Measurements from ENCODE around the gene RHOBTB1.

Gene RHOBTB1

GRCh38 chr10:60903096-60903495, 40.9 kb downstream of the RHOBTB1 start:
- no peaks in the 10 kb centered on the region for H3K79me2 ChIP-seq (ENCODE audit: insufficient read depth, low read length)
- no peak overlapping the region for H2AFZ ChIP-seq (ENCODE audit: low read depth, low read length)
- H3K27ac ChIP-seq (ENCODE audit: low read length) = no peak overlapping the region
- H3K9me3 ChIP-seq (ENCODE audit: insufficient read depth, low read length, severe bottlenecking) = peaks cover 2% of the 10 kb centered on the region
- H3K4me3 ChIP-seq (ENCODE audit: low read depth in 1 of 2, low read length in 2 of 2) = no peak overlapping the region
- peaks cover 8% of the 10 kb centered on the region; the same call in 1 of the 2 replicates for H3K36me3 ChIP-seq (ENCODE audit: insufficient read depth, low read length)
- no peak for ATAC-seq (ENCODE audit: insufficient read depth, low read depth)
- no peaks in the 10 kb centered on the region for H3K4me1 ChIP-seq (ENCODE audit: insufficient read depth, low read length)
- no peaks in the 10 kb centered on the region for H4K20me1 ChIP-seq (ENCODE audit: insufficient read depth, low read length)
- no peak overlapping the region for H3K9ac ChIP-seq (ENCODE audit: low read depth, low read length)
- TF ChIP-seq CTCF (IDR thresholded peaks at IDR 0.05; ENCODE audit: borderline replicate concordance, extremely low read depth, low read length, poor library complexity, severe bottlenecking) = no peak
- no peak for TF ChIP-seq EZH2 (IDR thresholded peaks at IDR 0.05; ENCODE audit: borderline replicate concordance, low read depth, low read length, severe bottlenecking)
- no peak overlapping the region for H3K4me2 ChIP-seq (ENCODE audit: insufficient read depth, low read length)
- no peaks in the 10 kb centered on the region for H3K27me3 ChIP-seq (ENCODE audit: insufficient read depth, low read length, poor library complexity)
- no peak for DNase-seq

DNA sequence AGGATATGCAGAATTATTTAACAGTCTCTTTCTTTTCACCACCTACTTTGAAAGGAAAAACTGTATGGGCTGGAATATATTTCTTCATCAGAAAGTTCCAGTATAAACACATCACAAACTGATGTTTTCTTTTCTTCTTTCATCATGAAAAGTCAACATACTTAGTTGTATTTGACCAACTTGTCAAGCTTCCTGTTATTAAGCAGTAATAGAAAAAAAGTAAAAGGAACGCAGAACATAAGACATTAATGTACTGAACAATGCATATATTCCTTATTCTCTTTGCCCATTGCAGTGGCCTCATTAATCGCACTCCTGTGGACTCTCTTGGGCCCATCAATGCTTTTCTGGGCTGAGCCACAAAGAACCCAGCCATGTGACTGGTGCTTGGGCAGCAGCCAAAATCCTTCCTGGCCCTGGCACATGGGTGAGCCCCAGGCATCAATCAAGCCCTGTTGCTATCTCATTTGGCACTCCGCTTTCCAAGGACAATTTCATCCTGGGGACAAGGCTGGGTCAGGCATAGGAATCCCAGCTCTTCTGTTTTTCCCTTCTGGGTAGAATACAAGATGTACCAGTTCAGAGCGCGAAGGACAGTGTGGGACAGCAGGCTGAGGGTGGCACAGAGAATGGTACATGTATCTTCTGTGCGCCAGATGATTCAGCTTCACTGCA, 42.3 kb downstream of the RHOBTB1 start:
- Histone ChIP-seq H3K9ac (ENCODE audit: low read depth, low read length) (no peak overlapping the region), H3K4me3 (ENCODE audit: low read depth in 1 of 2, low read length in 2 of 2) (no peak overlapping the region), H3K79me2 (ENCODE audit: insufficient read depth, low read length) (no peaks in the 10 kb centered on the region), H3K4me1 (ENCODE audit: insufficient read depth, low read length) (no peaks in the 10 kb centered on the region), H3K9me3 (ENCODE audit: insufficient read depth, low read length, severe bottlenecking) (peaks cover under 1% of the 10 kb centered on the region), H2AFZ (ENCODE audit: low read depth, low read length) (no peak overlapping the region), H3K27me3 (ENCODE audit: insufficient read depth, low read length, poor library complexity) (no peaks in the 10 kb centered on the region), H3K4me2 (ENCODE audit: insufficient read depth, low read length) (no peak overlapping the region), H4K20me1 (ENCODE audit: insufficient read depth, low read length) (no peaks in the 10 kb centered on the region), H3K36me3 (ENCODE audit: insufficient read depth, low read length) (0 out of 2 replicates have a peak, but pooled peaks cover 3% of the 10 kb centered on the region), H3K27ac (ENCODE audit: low read length) (no peak overlapping the region)
- ATAC-seq (ENCODE audit: insufficient read depth, low read depth) = no peak
- DNase-seq = no peak
- TF ChIP-seq EZH2 (IDR thresholded peaks at IDR 0.05; ENCODE audit: borderline replicate concordance, low read depth, low read length, severe bottlenecking) = no peak
- TF ChIP-seq CTCF (IDR thresholded peaks at IDR 0.05; ENCODE audit: borderline replicate concordance, extremely low read depth, low read length, poor library complexity, severe bottlenecking) = no peak

DNA sequence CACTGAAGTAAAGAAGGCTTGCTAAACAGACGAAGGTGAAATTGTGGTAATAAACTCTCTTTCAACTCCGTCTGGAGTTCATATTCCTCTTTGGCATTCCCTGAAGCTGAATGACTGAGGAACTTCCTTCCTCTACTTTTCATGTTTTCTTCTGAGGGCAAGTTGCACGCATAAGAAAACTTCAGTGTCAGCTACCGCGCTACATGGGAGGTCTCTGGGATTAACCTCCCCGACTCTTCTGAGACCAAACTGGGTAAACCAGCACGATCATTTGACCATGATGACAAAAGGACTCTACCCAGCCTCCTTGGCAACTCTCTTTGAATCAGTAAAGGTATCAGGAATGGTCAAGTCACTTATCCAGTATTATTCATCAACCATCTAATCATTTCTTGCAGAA, 44.7 kb downstream of the RHOBTB1 start:
- no peak overlapping the region for H3K4me2 ChIP-seq (ENCODE audit: insufficient read depth, low read length)
- no peak overlapping the region for H3K4me3 ChIP-seq (ENCODE audit: low read depth in 1 of 2, low read length in 2 of 2)
- H3K79me2 ChIP-seq (ENCODE audit: insufficient read depth, low read length) = no peaks in the 10 kb centered on the region
- H3K9me3 ChIP-seq (ENCODE audit: insufficient read depth, low read length, severe bottlenecking) = no peaks in the 10 kb centered on the region
- H3K36me3 ChIP-seq (ENCODE audit: insufficient read depth, low read length) = no peaks in the 10 kb centered on the region
- no peaks in the 10 kb centered on the region for H3K4me1 ChIP-seq (ENCODE audit: insufficient read depth, low read length)
- H3K9ac ChIP-seq (ENCODE audit: low read depth, low read length) = no peak overlapping the region
- no peaks in the 10 kb centered on the region for H3K27me3 ChIP-seq (ENCODE audit: insufficient read depth, low read length, poor library complexity)
- TF ChIP-seq EZH2 (IDR thresholded peaks at IDR 0.05; ENCODE audit: borderline replicate concordance, low read depth, low read length, severe bottlenecking) (no peak), CTCF (IDR thresholded peaks at IDR 0.05; ENCODE audit: borderline replicate concordance, extremely low read depth, low read length, poor library complexity, severe bottlenecking) (no peak)
- ATAC-seq (ENCODE audit: insufficient read depth, low read depth) = no peak
- H3K27ac ChIP-seq (ENCODE audit: low read length) = no peak overlapping the region
- no peak overlapping the region for H2AFZ ChIP-seq (ENCODE audit: low read depth, low read length)
- H4K20me1 ChIP-seq (ENCODE audit: insufficient read depth, low read length) = no peaks in the 10 kb centered on the region
- no peak for DNase-seq

Data from DND-41 (cell line).